GM18868 (cell line): Measurements from ENCODE around the gene COL16A1.

Source experiments
- ATAC-seq: cut with Tn5 transposase; IDR thresholded peaks from one replicate; pipeline ENCODE4 v1.9.1; 2021; ENCODE audit warnings: mild to moderate bottlenecking, moderate library complexity; ENCODE audit not compliant: unreplicated experiment

Gene COL16A1

DNA sequence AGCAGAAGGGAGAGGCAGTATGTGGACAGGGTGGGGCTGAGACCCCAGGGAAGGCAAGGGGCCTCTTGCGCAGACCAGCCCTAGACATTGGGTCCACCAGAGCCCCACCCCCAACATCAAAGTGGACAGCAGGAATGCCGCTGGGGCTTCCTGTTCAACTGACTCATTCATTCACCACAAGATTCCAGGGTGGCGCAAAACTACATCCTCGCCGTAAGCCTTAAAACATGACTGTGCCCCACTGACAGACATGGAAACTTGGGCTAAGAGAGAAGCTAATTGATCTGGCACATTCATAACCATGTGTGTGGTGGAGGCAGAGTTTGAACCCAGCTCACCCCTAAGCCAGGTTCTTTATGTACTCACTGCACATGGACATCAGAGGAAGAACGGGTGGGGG, 14.0 kb downstream of the COL16A1 start:
- ATAC-seq: no peak

- ATAC-seq: no peak
These were observed 14.4 kb downstream of the COL16A1 start for GRCh38 chr1:31689379-31689778.

GRCh38 chr1:31688233-31688918, 15.4 kb downstream of the COL16A1 start:
- no peak for ATAC-seq

- no peak for ATAC-seq
These were observed 16.2 kb downstream of the COL16A1 start for GRCh38 chr1:31687601-31688000.

- no peak for ATAC-seq
These were observed 18.0 kb downstream of the COL16A1 start for GRCh38 chr1:31685795-31686194.

- ATAC-seq: no peak
These were observed 19.8 kb downstream of the COL16A1 start for GRCh38 chr1:31683997-31684396.

GRCh38 chr1:31681415-31681814, 22.4 kb downstream of the COL16A1 start:
- no peak for ATAC-seq

DNA sequence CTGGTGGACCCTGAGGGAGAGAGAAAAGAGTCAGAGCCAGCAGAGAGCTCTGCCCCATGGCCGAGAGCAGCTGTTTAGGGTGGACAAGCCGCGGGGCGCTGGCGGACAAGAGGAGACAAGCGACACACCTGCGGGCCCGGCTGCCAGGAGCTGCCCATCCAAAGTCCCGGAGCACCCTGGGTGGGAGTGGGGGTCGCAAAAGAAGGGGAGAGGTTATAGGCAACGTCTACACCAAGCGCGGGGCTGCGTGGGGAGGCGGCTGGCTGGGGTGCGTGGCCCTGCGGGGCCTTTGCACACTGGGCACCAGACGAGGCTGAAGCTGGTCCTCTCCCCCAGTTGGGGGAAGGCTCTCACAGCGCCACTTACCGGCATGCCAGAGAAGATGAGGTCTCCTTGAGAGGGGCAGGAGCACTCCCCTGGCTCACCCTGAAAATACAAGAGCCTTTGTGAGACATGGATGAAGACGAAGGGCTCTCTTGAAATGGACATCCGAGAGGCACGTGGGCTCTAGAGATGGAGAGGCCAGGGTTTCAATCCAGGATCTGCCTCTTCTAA, 24.1 kb downstream of the COL16A1 start:
- ATAC-seq: no peak

- ATAC-seq: no peak
These were observed 24.7 kb downstream of the COL16A1 start for GRCh38 chr1:31679091-31679490.

GRCh38 chr1:31678681-31679080, 25.1 kb downstream of the COL16A1 start:
- ATAC-seq: no peak

GRCh38 chr1:31677949-31678348, 25.9 kb downstream of the COL16A1 start:
- no peak for ATAC-seq

DNA sequence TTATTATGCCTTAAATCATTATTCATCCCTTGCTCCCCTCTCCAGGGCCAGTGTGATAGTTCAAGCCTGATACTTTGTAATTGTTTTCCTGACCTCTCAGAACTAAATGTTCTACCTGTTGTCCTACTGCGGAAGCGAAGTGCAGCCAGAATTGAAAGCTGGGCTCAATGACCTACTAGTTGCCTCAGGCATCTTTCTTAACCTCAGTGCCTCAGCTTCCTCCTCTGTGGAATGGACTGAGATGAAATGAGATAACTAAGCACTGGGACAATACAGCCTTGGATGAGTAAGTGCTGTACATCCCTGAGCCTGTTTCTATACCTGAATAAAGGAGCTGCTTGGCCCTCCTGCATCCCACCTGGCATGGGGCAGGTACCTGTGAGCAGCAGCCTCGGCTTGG, 26.4 kb downstream of the COL16A1 start:
- ATAC-seq: no peak

GRCh38 chr1:31675756-31676155, 28.1 kb downstream of the COL16A1 start:
- ATAC-seq: no peak

- no peak for ATAC-seq
These were observed 28.7 kb downstream of the COL16A1 start for GRCh38 chr1:31675161-31675560.

DNA sequence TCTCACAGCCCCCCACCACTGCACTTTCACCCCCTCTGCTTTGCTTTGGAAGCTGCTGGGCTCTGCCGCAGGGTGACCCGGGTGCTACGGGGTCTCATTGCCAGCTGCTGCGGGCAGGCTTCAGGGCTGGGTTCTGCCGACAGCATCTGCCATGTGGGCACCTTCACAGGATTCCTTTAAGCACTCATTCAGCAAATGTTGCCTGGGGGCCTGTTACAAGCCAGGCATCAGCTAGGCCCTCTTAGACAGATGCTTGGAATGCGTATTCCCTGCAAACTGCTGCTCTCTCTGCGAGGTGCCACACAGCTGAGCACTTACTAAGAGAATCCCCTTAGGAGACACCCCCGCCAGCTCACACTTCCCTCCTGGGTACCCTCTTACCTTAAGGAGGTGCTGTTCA, 29.2 kb downstream of the COL16A1 start:
- ATAC-seq: no peak

- ATAC-seq: no peak
These were observed 30.4 kb downstream of the COL16A1 start for GRCh38 chr1:31673433-31673832.

GRCh38 chr1:31672986-31673385, 30.8 kb downstream of the COL16A1 start:
- no peak for ATAC-seq

GRCh38 chr1:31671561-31672201, 32.1 kb downstream of the COL16A1 start:
- no peak for ATAC-seq

GRCh38 chr1:31671147-31671546, 32.7 kb downstream of the COL16A1 start:
- no peak for ATAC-seq

GRCh38 chr1:31670593-31670964, 33.2 kb downstream of the COL16A1 start:
- no peak for ATAC-seq

DNA sequence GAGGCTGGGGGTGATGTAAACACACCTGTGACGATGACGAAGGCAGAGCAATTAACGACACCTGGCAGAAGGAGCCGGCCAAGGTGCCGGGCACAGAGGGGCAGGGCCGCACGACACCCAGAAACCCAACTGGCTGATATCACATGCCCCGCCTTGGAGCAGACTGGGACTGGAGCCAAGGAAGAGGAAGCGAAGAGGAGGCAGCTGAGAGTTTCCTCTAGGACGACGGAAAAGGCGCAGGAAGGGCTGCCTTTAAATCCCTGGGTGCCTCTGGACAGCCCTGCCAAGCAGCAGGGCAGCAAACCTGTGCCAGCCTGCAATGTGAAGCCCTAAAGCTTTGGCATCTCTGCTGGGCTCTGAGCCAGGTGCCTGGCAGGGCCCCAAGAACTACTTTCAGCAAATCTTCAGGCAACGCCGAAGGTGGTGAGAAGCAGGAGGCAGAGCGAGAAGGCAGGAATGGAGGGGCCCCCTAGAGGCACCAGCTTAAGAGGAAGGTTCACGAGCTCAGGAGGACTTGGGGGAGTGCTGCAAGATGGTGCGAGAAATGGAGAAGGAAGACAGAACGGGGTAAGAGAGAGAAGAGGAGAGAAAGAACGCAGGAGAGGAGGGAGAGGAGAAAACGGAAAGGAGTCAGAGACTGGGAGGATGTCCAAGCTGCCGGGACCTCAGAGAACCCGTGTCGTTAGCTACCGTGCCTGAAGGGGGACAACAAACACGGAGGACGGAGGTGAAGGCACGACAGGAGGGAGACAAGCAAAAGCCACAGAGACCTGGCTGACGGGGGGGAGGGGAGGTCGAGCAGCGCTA, 33.8 kb downstream of the COL16A1 start:
- no peak for ATAC-seq

DNA sequence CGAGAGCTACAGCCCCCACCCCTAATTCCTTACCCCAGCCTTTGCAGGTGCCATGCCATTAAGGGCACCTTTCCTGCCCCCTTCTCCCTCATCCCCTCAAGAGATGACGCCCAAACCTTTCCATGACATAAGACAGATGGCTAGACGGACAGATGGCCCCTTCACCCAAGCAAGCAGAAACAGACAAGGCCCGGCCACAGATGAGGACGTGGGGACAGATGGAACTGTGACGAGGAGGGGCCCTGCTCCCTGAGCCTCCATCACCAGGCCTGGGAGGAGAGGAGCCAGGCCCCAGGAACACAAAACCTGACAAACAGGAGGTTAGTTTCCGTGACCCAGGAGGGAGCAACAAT, 34.4 kb downstream of the COL16A1 start:
- ATAC-seq: no peak
